ENCODE measurements around the gene VPS52.
A peak's percentile ranks its signal among the peaks of the same experiment; 100 is the strongest.

DNA sequence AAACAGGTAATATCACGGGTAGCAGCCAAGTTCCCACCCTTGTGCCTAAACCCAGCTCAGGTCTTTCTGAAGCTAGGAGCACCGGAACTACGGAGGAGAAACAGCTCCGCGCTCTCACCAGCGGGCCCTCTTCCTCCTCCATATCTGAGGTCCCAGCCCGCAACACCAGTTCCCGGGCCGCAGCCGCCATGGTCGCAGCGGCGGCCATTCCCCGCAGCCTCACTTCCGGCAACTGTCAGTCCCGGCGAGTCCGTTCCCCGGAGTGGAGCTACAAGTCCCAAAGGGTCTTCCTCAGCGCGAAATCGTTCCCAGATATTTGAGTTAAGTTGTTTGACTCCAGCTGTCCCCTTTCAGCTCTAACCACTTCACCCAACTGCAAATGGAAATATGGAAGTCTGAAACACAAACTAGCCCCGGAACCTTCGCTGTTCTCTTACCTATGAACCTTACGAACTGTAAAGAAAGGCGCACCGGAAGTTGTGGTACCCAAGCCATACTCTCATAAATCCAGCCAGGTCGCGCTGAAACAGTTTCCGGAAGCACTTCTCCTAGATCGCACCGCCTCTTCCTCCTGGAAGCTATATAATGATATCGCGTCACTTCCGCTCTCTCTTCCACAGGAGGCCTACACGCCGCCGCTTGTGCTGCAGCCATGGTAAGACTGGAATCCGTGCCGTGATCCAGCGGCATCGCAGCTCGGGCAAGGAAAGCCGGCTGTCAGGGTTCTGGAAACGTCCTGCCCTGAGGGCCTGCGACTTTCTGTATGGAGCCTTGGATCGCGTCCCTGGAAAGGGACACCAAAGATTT, at the start of gene VPS52, which contains the start of gene RPS18:
- TF ChIP-seq, protein P1, sequence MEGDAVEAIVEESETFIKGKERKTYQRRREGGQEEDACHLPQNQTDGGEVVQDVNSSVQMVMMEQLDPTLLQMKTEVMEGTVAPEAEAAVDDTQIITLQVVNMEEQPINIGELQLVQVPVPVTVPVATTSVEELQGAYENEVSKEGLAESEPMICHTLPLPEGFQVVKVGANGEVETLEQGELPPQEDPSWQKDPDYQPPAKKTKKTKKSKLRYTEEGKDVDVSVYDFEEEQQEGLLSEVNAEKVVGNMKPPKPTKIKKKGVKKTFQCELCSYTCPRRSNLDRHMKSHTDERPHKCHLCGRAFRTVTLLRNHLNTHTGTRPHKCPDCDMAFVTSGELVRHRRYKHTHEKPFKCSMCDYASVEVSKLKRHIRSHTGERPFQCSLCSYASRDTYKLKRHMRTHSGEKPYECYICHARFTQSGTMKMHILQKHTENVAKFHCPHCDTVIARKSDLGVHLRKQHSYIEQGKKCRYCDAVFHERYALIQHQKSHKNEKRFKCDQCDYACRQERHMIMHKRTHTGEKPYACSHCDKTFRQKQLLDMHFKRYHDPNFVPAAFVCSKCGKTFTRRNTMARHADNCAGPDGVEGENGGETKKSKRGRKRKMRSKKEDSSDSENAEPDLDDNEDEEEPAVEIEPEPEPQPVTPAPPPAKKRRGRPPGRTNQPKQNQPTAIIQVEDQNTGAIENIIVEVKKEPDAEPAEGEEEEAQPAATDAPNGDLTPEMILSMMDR (IDR thresholded peaks at IDR 0.05; ENCODE audit: insufficient read depth, low read length) = no peak
- TF ChIP-seq GABPA (IDR thresholded peaks at IDR 0.05; ENCODE audit: low read depth) = peak; percentile 97

Measured in HL-60 (cell line).